NCI-H1092 treated with DMSO at 0.1 percent for 48 hours (cell line): ENCODE measurements around the gene NAA35.

Experiments
- DNase-seq: peaks from one replicate; lab custom pipeline; 2025; lab: John Stamatoyannopoulos, UW

Gene NAA35

GRCh38 chr9:86062845-86063693 lies 122.1 kb downstream of the NAA35 start:
- DNase-seq = no peak

GRCh38 chr9:86064220-86064619 lies 123.3 kb downstream of the NAA35 start:
- no peak for DNase-seq

GRCh38 chr9:86069206-86069869 lies 128.4 kb downstream of the NAA35 start:
- DNase-seq = no peak
